Neural progenitor cell (in vitro differentiated cells): Measurements from ENCODE around the gene SLC6A7. TPM values are rescaled to one million over a fixed set of nuclear protein-coding genes. Genes with fewer than 3 reads are reported as not detected.

Experiments
- DNase-seq: peaks from one replicate; pipeline ENCODE4 v3.0.0-alpha.2; 2016; ENCODE audit warnings: low spot score
- H2AFZ ChIP-seq: fragments of 200-600 bp; sonication (generic); replicated peaks from 2 replicates; pipeline ENCODE4 v1.6.1; 2016; ENCODE audit warnings: antibody characterized with exemption
- H3F3A ChIP-seq: fragments of 200-600 bp; sonication (generic); 2 replicates; pipeline ENCODE4 v1.6.1; 2016; ENCODE audit warnings: antibody characterized with exemption, low read depth
- H3K27ac ChIP-seq: fragments of 200-600 bp; sonication (generic); 2 replicates; pipeline ENCODE4 v1.5.1; 2016; ENCODE audit warnings: mild to moderate bottlenecking
- H3K27me3 ChIP-seq: fragments of 200-600 bp; sonication (generic); 2 replicates; pipeline ENCODE4 v1.6.1; 2016; ENCODE audit warnings: mild to moderate bottlenecking, moderate library complexity
- H3K36me3 ChIP-seq: fragments of 200-600 bp; sonication (generic); 2 replicates; pipeline ENCODE4 v1.5.1; 2016
- H3K4me1 ChIP-seq: fragments of 200-600 bp; sonication (generic); 2 replicates; pipeline ENCODE4 v1.6.1; 2016; ENCODE audit warnings: mixed run types
- H3K4me2 ChIP-seq: fragments of 200-600 bp; sonication (generic); 2 replicates; pipeline ENCODE4 v1.6.1; 2016
- H3K4me3 ChIP-seq: fragments of 200-600 bp; sonication (generic); 2 replicates; pipeline ENCODE4 v1.5.1; 2016
- H3K79me2 ChIP-seq: fragments of 200-600 bp; sonication (generic); 2 replicates; pipeline ENCODE4 v1.6.1; 2016; ENCODE audit warnings: low read depth
- H3K9ac ChIP-seq: fragments of 200-600 bp; sonication (generic); 2 replicates; pipeline ENCODE4 v1.6.1; 2016
- H3K9me3 ChIP-seq: fragments of 200-600 bp; sonication (generic); 2 replicates; pipeline ENCODE4 v1.5.1; 2016; ENCODE audit warnings: low read depth
- H4K20me1 ChIP-seq: fragments of 200-600 bp; sonication (generic); 2 replicates; pipeline ENCODE4 v1.6.1; 2016; ENCODE audit warnings: low read depth
- H3K27ac Mint-ChIP-seq: 3 replicates; pipeline ENCODE4 v1.8.0; 2021; ENCODE audit warnings: mixed read lengths
- H3K27me3 Mint-ChIP-seq: 2 replicates; pipeline ENCODE4 v1.8.0; 2022; ENCODE audit warnings: low read depth, mild to moderate bottlenecking, inconsistent platforms, moderate library complexity, mixed read lengths; ENCODE audit not compliant: insufficient read depth
- H3K36me3 Mint-ChIP-seq: 3 replicates; pipeline ENCODE4 v1.8.0; 2021; ENCODE audit warnings: mixed read lengths
- H3K4me1 Mint-ChIP-seq: 3 replicates; pipeline ENCODE4 v1.8.0; 2021; ENCODE audit warnings: mixed read lengths
- H3K4me3 Mint-ChIP-seq: 3 replicates; pipeline ENCODE4 v1.8.0; 2021; ENCODE audit warnings: mild to moderate bottlenecking, moderate library complexity, mixed read lengths
- H3K9me3 Mint-ChIP-seq: 3 replicates; pipeline ENCODE4 v1.8.0; 2020; ENCODE audit warnings: mixed read lengths
- EZH2 ChIP-seq: fragments of 200-600 bp; sonication (generic); IDR thresholded peaks from 2 replicates; pipeline ENCODE4 v1.6.1; 2017; ENCODE audit warnings: antibody characterized with exemption, mild to moderate bottlenecking, moderate library complexity
- EZH2phosphoT487 ChIP-seq: fragments of 200-600 bp; sonication (generic); IDR thresholded peaks from 2 replicates; pipeline ENCODE4 v1.6.1; 2017; ENCODE audit warnings: antibody characterized with exemption
- total RNA-seq: library from RNA; depleted of rRNA; stranded (reverse); fragments of >200 nt; gene quantifications from 2 replicates; pipeline ENCODE4 v1.2.3, GENCODE V29; 2015; ENCODE audit warnings: low replicate concordance
- TF ChIP-seq, protein P1 (sequence below): fragments of 200-600 bp; sonication (generic); IDR thresholded peaks from 2 replicates; pipeline ENCODE4 v1.5.1; 2017; ENCODE audit warnings: antibody characterized with exemption, mild to moderate bottlenecking

Gene SLC6A7
- total RNA-seq, 1 donor from 2014 or later = not detected

DNA sequence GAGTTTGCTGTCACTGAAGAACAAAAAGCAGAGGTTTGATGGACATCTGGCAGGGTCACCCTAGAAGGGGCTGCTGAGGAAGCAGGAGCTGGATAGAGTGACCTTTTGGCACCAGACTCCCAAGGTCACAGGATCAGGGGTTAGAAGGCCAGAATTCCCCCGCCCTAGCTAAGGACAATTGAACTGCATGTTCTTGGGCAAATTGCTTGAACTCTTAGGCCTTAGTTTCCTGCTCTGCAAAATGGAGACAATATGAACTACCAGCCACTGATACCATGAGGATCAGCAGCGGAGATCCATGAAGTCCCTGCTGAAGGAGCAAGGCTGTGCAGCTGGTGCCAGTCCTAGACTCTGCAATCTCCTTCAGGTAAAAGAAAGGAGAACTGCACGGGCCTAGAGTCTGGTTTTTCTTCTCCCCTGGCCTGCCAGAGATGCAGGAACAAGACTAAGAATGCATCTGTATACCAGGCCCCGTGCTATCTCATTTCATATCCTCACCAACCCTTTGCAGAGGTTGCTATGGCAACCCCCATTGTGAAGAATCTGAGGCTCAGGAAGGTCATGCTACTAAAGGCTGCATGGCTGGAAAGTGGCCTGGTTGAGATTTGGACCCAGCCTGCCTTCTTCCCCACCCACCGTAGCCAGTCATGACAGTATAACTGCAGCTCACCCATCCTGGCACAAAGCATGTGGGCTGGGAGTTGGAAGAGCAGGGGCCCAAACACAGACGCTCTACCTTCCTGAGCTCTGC is 66.0 kb downstream of the SLC6A7 start:
- Histone ChIP-seq H3K36me3 (no peaks in the 10 kb centered on the region), H3K4me1 (peaks cover 30% of the 10 kb centered on the region), H3K4me3 (no peak overlapping the region), H3K9ac (no peak overlapping the region), H2AFZ (no peak overlapping the region), H3K9me3 (no peaks in the 10 kb centered on the region), H3K27ac (no peak overlapping the region), H4K20me1 (no peaks in the 10 kb centered on the region), H3K4me2 (peak overlapping the region; percentile 62), H3K27me3 (no peaks in the 10 kb centered on the region), H3F3A (peaks cover 10% of the 10 kb centered on the region), H3K79me2 (no peaks in the 10 kb centered on the region)
- peak overlapping the region; percentile 92 for H3K27ac Mint-ChIP-seq
- H3K36me3 Mint-ChIP-seq = no peaks in the 10 kb centered on the region
- H3K9me3 Mint-ChIP-seq = no peaks in the 10 kb centered on the region
- peaks cover 50% of the 10 kb centered on the region for H3K4me1 Mint-ChIP-seq
- DNase-seq = peak; percentile 72
- H3K4me3 Mint-ChIP-seq = peak overlapping the region; percentile 75
- TF ChIP-seq, protein P1, sequence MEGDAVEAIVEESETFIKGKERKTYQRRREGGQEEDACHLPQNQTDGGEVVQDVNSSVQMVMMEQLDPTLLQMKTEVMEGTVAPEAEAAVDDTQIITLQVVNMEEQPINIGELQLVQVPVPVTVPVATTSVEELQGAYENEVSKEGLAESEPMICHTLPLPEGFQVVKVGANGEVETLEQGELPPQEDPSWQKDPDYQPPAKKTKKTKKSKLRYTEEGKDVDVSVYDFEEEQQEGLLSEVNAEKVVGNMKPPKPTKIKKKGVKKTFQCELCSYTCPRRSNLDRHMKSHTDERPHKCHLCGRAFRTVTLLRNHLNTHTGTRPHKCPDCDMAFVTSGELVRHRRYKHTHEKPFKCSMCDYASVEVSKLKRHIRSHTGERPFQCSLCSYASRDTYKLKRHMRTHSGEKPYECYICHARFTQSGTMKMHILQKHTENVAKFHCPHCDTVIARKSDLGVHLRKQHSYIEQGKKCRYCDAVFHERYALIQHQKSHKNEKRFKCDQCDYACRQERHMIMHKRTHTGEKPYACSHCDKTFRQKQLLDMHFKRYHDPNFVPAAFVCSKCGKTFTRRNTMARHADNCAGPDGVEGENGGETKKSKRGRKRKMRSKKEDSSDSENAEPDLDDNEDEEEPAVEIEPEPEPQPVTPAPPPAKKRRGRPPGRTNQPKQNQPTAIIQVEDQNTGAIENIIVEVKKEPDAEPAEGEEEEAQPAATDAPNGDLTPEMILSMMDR = no peak
- TF ChIP-seq EZH2 (no peak), EZH2phosphoT487 (no peak)
- H3K27me3 Mint-ChIP-seq = peaks cover 9% of the 10 kb centered on the region

DNA sequence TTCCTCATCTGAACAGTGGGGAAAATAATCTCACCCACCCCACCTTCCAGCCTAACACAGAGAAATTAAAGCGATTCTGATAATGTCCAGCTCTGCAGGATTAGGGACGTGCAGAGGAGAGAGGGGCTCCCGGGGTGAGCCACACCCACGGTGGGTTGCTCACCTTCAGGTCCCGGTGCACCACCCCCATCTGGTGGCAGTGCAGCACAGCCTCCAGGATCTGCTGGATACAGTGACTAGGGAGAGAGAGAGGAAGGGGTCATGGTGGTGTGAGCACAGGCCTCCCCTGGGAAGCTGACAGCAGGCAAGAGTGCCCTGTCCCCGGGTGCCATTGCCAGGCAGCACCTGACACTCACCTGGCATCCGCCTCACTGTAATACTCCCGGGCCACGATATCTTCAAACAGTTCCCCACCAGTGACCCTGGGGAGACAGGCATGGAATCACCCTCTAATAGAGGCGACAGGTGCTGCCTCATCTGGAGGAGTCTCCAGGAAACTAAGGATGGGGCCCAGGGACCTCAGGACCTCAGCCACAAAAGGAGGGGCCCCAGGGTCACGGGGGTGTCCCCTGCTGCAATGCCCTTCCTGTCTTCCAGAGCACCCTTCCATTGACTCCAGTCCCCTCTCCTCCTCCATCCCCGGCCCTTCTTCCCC is 66.7 kb downstream of the SLC6A7 start:
- DNase-seq = peak; percentile 65

DNA sequence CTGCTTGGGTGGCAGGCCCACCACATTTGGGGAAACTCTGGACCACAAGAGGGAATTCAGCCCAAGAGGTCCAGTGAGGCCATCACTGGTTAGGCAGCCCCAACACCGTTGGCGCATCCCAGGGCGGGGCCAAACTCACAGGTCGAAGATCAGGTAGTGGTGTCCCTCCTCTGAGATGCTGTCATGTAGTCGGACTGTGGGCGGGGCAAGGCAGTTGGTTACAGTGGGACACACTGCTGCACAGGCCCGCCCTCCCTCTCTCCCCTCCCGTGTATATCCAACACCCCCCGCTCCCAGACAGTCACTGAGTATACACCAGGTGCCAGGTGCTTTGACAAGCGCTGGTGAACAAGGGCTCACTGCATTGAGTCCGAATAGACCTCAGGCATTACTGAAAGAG is 67.6 kb downstream of the SLC6A7 start:
- DNase-seq = no peak
- Mint-ChIP-seq H3K36me3 (no peaks in the 10 kb centered on the region), H3K9me3 (no peaks in the 10 kb centered on the region), H3K27ac (no peak overlapping the region), H3K4me3 (no peak overlapping the region), H3K4me1 (peaks cover 53% of the 10 kb centered on the region), H3K27me3 (peaks cover 9% of the 10 kb centered on the region)
- Histone ChIP-seq H3K9me3 (no peaks in the 10 kb centered on the region), H4K20me1 (no peaks in the 10 kb centered on the region), H3F3A (peaks cover 10% of the 10 kb centered on the region), H3K9ac (no peak overlapping the region), H3K27me3 (no peaks in the 10 kb centered on the region), H3K79me2 (no peaks in the 10 kb centered on the region), H3K4me3 (no peak overlapping the region), H2AFZ (no peak overlapping the region), H3K27ac (no peak overlapping the region), H3K36me3 (no peaks in the 10 kb centered on the region), H3K4me2 (no peak overlapping the region), H3K4me1 (peaks cover 30% of the 10 kb centered on the region)
- TF ChIP-seq EZH2 (no peak), EZH2phosphoT487 (no peak)
- TF ChIP-seq, protein P1 = no peak

More for the DNA sequence above, 66.7 kb downstream of the SLC6A7 start:
- Histone ChIP-seq H4K20me1 (no peaks in the 10 kb centered on the region), H3K9me3 (no peaks in the 10 kb centered on the region), H3K36me3 (no peaks in the 10 kb centered on the region), H3K27ac (no peak overlapping the region), H3K9ac (no peak overlapping the region), H3K27me3 (no peaks in the 10 kb centered on the region), H3K4me3 (no peak overlapping the region), H3K79me2 (no peaks in the 10 kb centered on the region), H2AFZ (no peak overlapping the region), H3F3A (peaks cover 10% of the 10 kb centered on the region), H3K4me1 (peaks cover 30% of the 10 kb centered on the region), H3K4me2 (peak overlapping the region; percentile 62)
- Mint-ChIP-seq H3K27ac (peak overlapping the region; percentile 92), H3K9me3 (no peaks in the 10 kb centered on the region), H3K4me1 (peaks cover 50% of the 10 kb centered on the region), H3K27me3 (peaks cover 9% of the 10 kb centered on the region), H3K36me3 (no peaks in the 10 kb centered on the region), H3K4me3 (peak overlapping the region; percentile 75)
- TF ChIP-seq, protein P1 = peak; percentile 58
- no peak for TF ChIP-seq EZH2phosphoT487
- TF ChIP-seq EZH2 = no peak
